ENCODE data around the gene ACOT9. TPM values are rescaled to one million over a fixed set of nuclear protein-coding genes. Genes with fewer than 3 reads are reported as not detected.
A peak's percentile ranks its signal among the peaks of the same experiment; 100 is the strongest.
"Not testable (repeated sequence)": the region's sequence is repeated elsewhere in the genome, so short reads cannot be mapped to it uniquely, and the experiment has no call there.

ACOT9 gene
- total RNA-seq, 1 donor from 2014 or later = 59.6 TPM

- H3K4me1 ChIP-seq (ENCODE audit: insufficient read depth, low read length) = no peaks in the 10 kb centered on the region
- no peak overlapping the region for H3K27ac Mint-ChIP-seq (ENCODE audit: unreplicated experiment)
- no peak overlapping the region for H3K4me2 ChIP-seq (ENCODE audit: low read length)
- no peaks in the 10 kb centered on the region for H3K27me3 Mint-ChIP-seq (ENCODE audit: low read depth, unreplicated experiment)
- H3K36me3 Mint-ChIP-seq (ENCODE audit: low read depth, unreplicated experiment) = peaks cover 2% of the 10 kb centered on the region
- H3K36me3 ChIP-seq (ENCODE audit: insufficient read depth, low read length) = peaks cover 11% of the 10 kb centered on the region
- no peak for TF ChIP-seq CTCF (IDR thresholded peaks at IDR 0.05; ENCODE audit: insufficient read depth, low read depth, low read length)
- TF ChIP-seq EZH2 (IDR thresholded peaks at IDR 0.05; ENCODE audit: insufficient read depth, low read length) = no peak
- H3K27ac ChIP-seq (ENCODE audit: low read depth, low read length) = no peak overlapping the region
- no peaks in the 10 kb centered on the region for H3K79me2 ChIP-seq (ENCODE audit: insufficient read depth, low read length)
- DNase-seq (ENCODE audit: low read depth) = no peak
- H3K4me3 Mint-ChIP-seq (ENCODE audit: unreplicated experiment) = no peak overlapping the region
- no peaks in the 10 kb centered on the region for H3K27me3 ChIP-seq (ENCODE audit: insufficient read depth, low read length)
- no peak overlapping the region for H3K9ac ChIP-seq (ENCODE audit: low read length)
- no peak overlapping the region for H2AFZ ChIP-seq (ENCODE audit: low read depth, low read length)
- H4K20me1 ChIP-seq (ENCODE audit: insufficient read depth, low read length) = no peaks in the 10 kb centered on the region
- FAIRE-seq = no peak
- no peaks in the 10 kb centered on the region for H3K9me3 Mint-ChIP-seq (ENCODE audit: unreplicated experiment)
- no peak overlapping the region for H3K4me3 ChIP-seq (ENCODE audit: insufficient read depth, low read depth, low read length)
- no peaks in the 10 kb centered on the region for H3K4me1 Mint-ChIP-seq (ENCODE audit: low read depth, unreplicated experiment)
- H3K9me3 ChIP-seq (ENCODE audit: insufficient read depth, low read depth, low read length) = no peaks in the 10 kb centered on the region
Observed at GRCh38 chrX:23699636-23700194, 43.4 kb downstream of the ACOT9 start.

- Histone ChIP-seq H3K9me3 (ENCODE audit: insufficient read depth, low read depth, low read length) (no peaks in the 10 kb centered on the region), H3K27ac (ENCODE audit: low read depth, low read length) (no peak overlapping the region), H3K4me3 (ENCODE audit: insufficient read depth, low read depth, low read length) (no peak overlapping the region), H3K9ac (ENCODE audit: low read length) (no peak overlapping the region), H4K20me1 (ENCODE audit: insufficient read depth, low read length) (no peaks in the 10 kb centered on the region), H3K36me3 (ENCODE audit: insufficient read depth, low read length) (no peaks in the 10 kb centered on the region), H2AFZ (ENCODE audit: low read depth, low read length) (no peak overlapping the region), H3K4me2 (ENCODE audit: low read length) (no peak overlapping the region), H3K27me3 (ENCODE audit: insufficient read depth, low read length) (no peaks in the 10 kb centered on the region), H3K79me2 (ENCODE audit: insufficient read depth, low read length) (no peaks in the 10 kb centered on the region), H3K4me1 (ENCODE audit: insufficient read depth, low read length) (no peaks in the 10 kb centered on the region)
- peak; percentile 34 for TF ChIP-seq CTCF (IDR thresholded peaks at IDR 0.05; ENCODE audit: insufficient read depth, low read depth, low read length)
- TF ChIP-seq EZH2 (IDR thresholded peaks at IDR 0.05; ENCODE audit: insufficient read depth, low read length) = no peak
- Mint-ChIP-seq H3K4me3 (ENCODE audit: unreplicated experiment) (no peak overlapping the region), H3K9me3 (ENCODE audit: unreplicated experiment) (no peaks in the 10 kb centered on the region), H3K27me3 (ENCODE audit: low read depth, unreplicated experiment) (no peaks in the 10 kb centered on the region), H3K27ac (ENCODE audit: unreplicated experiment) (no peak overlapping the region), H3K36me3 (ENCODE audit: low read depth, unreplicated experiment) (no peaks in the 10 kb centered on the region), H3K4me1 (ENCODE audit: low read depth, unreplicated experiment) (no peaks in the 10 kb centered on the region)
- FAIRE-seq (no peak), DNase-seq (ENCODE audit: low read depth) (peak; percentile 19)
Observed at GRCh38 chrX:23694606-23695005, 48.5 kb downstream of the ACOT9 start.

- no peak overlapping the region for H3K4me2 ChIP-seq (ENCODE audit: low read length)
- H3K27ac ChIP-seq (ENCODE audit: low read depth, low read length) = no peak overlapping the region
Observed at GRCh38 chrX:23692166-23692565, 50.9 kb downstream of the ACOT9 start.

GRCh38 chrX:23676486-23676885 lies 66.6 kb downstream of the ACOT9 start:
- H2AFZ ChIP-seq (ENCODE audit: low read depth, low read length); H3K4me3 Mint-ChIP-seq (ENCODE audit: unreplicated experiment); H3K4me1 Mint-ChIP-seq (ENCODE audit: low read depth, unreplicated experiment); FAIRE-seq; H3K27me3 Mint-ChIP-seq (ENCODE audit: low read depth, unreplicated experiment); DNase-seq (ENCODE audit: low read depth); H3K4me1 ChIP-seq (ENCODE audit: insufficient read depth, low read length); H3K9ac ChIP-seq (ENCODE audit: low read length); H3K4me2 ChIP-seq (ENCODE audit: low read length); H3K27ac ChIP-seq (ENCODE audit: low read depth, low read length); H3K27ac Mint-ChIP-seq (ENCODE audit: unreplicated experiment); H4K20me1 ChIP-seq (ENCODE audit: insufficient read depth, low read length); H3K9me3 ChIP-seq (ENCODE audit: insufficient read depth, low read depth, low read length); H3K27me3 ChIP-seq (ENCODE audit: insufficient read depth, low read length); H3K4me3 ChIP-seq (ENCODE audit: insufficient read depth, low read depth, low read length); H3K36me3 Mint-ChIP-seq (ENCODE audit: low read depth, unreplicated experiment); H3K9me3 Mint-ChIP-seq (ENCODE audit: unreplicated experiment); H3K79me2 ChIP-seq (ENCODE audit: insufficient read depth, low read length): not testable (repeated sequence)
- H3K36me3 ChIP-seq (ENCODE audit: insufficient read depth, low read length) = peaks cover 12% of the 10 kb centered on the region

More at GRCh38 chrX:23692166-23692565, 50.9 kb downstream of the ACOT9 start:
- H3K27me3 Mint-ChIP-seq (ENCODE audit: low read depth, unreplicated experiment) = no peaks in the 10 kb centered on the region
- H3K27ac Mint-ChIP-seq (ENCODE audit: unreplicated experiment) = no peak overlapping the region
- no peak overlapping the region for H3K9ac ChIP-seq (ENCODE audit: low read length)
- no peaks in the 10 kb centered on the region for H3K27me3 ChIP-seq (ENCODE audit: insufficient read depth, low read length)
- H3K4me3 Mint-ChIP-seq (ENCODE audit: unreplicated experiment) = no peak overlapping the region
- no peak overlapping the region for H2AFZ ChIP-seq (ENCODE audit: low read depth, low read length)
- no peaks in the 10 kb centered on the region for H3K36me3 Mint-ChIP-seq (ENCODE audit: low read depth, unreplicated experiment)
- H3K4me1 Mint-ChIP-seq (ENCODE audit: low read depth, unreplicated experiment) = no peaks in the 10 kb centered on the region
- no peak overlapping the region for H3K4me3 ChIP-seq (ENCODE audit: insufficient read depth, low read depth, low read length)
- H3K79me2 ChIP-seq (ENCODE audit: insufficient read depth, low read length) = no peaks in the 10 kb centered on the region
- H4K20me1 ChIP-seq (ENCODE audit: insufficient read depth, low read length) = no peaks in the 10 kb centered on the region
- no peaks in the 10 kb centered on the region for H3K4me1 ChIP-seq (ENCODE audit: insufficient read depth, low read length)
- no peaks in the 10 kb centered on the region for H3K9me3 ChIP-seq (ENCODE audit: insufficient read depth, low read depth, low read length)
- no peaks in the 10 kb centered on the region for H3K36me3 ChIP-seq (ENCODE audit: insufficient read depth, low read length)
- no peak for DNase-seq (ENCODE audit: low read depth)
- no peak for FAIRE-seq
- no peaks in the 10 kb centered on the region for H3K9me3 Mint-ChIP-seq (ENCODE audit: unreplicated experiment)
- no peak for TF ChIP-seq EZH2 (IDR thresholded peaks at IDR 0.05; ENCODE audit: insufficient read depth, low read length)
- TF ChIP-seq CTCF (IDR thresholded peaks at IDR 0.05; ENCODE audit: insufficient read depth, low read depth, low read length) = no peak

Data from astrocyte (in vitro differentiated cells and primary cell).